ENCODE data around the gene TRIM14. TPM values are rescaled to one million over a fixed set of nuclear protein-coding genes. Genes with fewer than 3 reads are reported as not detected.

TRIM14 gene
- total and polyA plus RNA-seq, 2 of the 4 experiments (the other 2 are of a cell fraction) = 3.0 to 8.5 TPM

- Histone ChIP-seq H4K91ac (ENCODE audit: insufficient read depth, low read depth, low read length) (no peak overlapping the region), H3K9me1 (ENCODE audit: insufficient read depth, low read length) (no peaks in the 10 kb centered on the region), H3K79me1 (ENCODE audit: low read depth in 1 of 2, low read length in 2 of 2) (peaks cover 0 to 2% of the 10 kb centered on the region in 2 experiments; a peak in 1 of 4 replicates), H3K18ac (ENCODE audit: low read depth, low read length) (no peak overlapping the region), H3K56ac (ENCODE audit: extremely low read depth, insufficient read depth, low read length) (no peak overlapping the region), H3K9me3 (ENCODE audit: control insufficient read depth, insufficient read depth, low read length) (no peaks in the 10 kb centered on the region), H4K20me1 (ENCODE audit: insufficient read depth, low read length) (0 out of 2 replicates have a peak, but pooled peaks cover 1% of the 10 kb centered on the region), H2AK9ac (replicated peaks; ENCODE audit: low read depth, low read length, poor library complexity) (no peak overlapping the region), H3K4me2 (ENCODE audit: low read depth, low read length) (no peak overlapping the region; the same call in 1 of the 2 replicates), H4K8ac (ENCODE audit: low read depth in 2 of 2, low read length in 2 of 2) (no peak overlapping the region), H2AK5ac (ENCODE audit: low read depth, low read length) (no peak overlapping the region), H2BK5ac (ENCODE audit: low read depth, low read length, poor library complexity, severe bottlenecking) (no peak overlapping the region), H3K4me1 (ENCODE audit: control insufficient read depth, insufficient read depth, low read length) (peaks cover 4% of the 10 kb centered on the region), H3K4ac (ENCODE audit: low read depth, low read length) (no peak overlapping the region), H2AFZ (replicated peaks; ENCODE audit: low read length, poor library complexity) (peak overlapping the region; percentile 89), H3K9ac (ENCODE audit: low read depth, low read length) (no peak overlapping the region), H2BK20ac (ENCODE audit: low read depth, low read length) (no peak overlapping the region), H2BK120ac (ENCODE audit: low read depth, low read length) (no peak overlapping the region), H3K14ac (replicated peaks; ENCODE audit: low read depth, low read length) (no peak overlapping the region), H3K27me3 (ENCODE audit: control insufficient read depth, insufficient read depth, low read length) (no peaks in the 10 kb centered on the region), H3K27ac (ENCODE audit: insufficient read depth, low read length) (no peak overlapping the region), H4K5ac (ENCODE audit: low read depth, low read length) (no peak overlapping the region), H3K4me3 (ENCODE audit: insufficient read depth, low read depth, low read length) (peak overlapping the region; percentile 13), H2BK15ac (ENCODE audit: low read depth, low read length) (no peak overlapping the region), H3K23ac (ENCODE audit: low read depth, low read length) (no peak overlapping the region), H3K36me3 (ENCODE audit: control insufficient read depth, insufficient read depth, low read length) (peaks cover 3% of the 10 kb centered on the region)
- TF ChIP-seq BHLHE40 (IDR thresholded peaks at IDR 0.05; ENCODE audit: low read depth, low read length) = peak; percentile 76; the same call in 1 of the 2 replicates
- TF ChIP-seq CHD1 (IDR thresholded peaks at IDR 0.05; ENCODE audit: low read depth, low read length) = no peak
- TF ChIP-seq CEBPB (IDR thresholded peaks at IDR 0.05; ENCODE audit: low read depth, low read length) = no peak
- TF ChIP-seq MAZ (IDR thresholded peaks at IDR 0.05; ENCODE audit: borderline replicate concordance, low read depth, low read length) = no peak
- 28% methylated on average over 64 of the region's 92 CpGs; no CpG with 5 or more reads in 1 of the 2 experiments for WGBS, 2 experiments (ENCODE audit: extremely low coverage in 2 of 2, insufficient read length in 1 of 2)
- no TSS peak for BruUV-seq (replicated peaks)
- ChIA-PET CTCF (interaction anchor here (0.7 kb wide), 1 partner anchor 448 kb away, joined by 3 read pairs; no protein-coding TSS in a partner anchor), POLR2A (ENCODE audit: unreplicated experiment) (no interaction called here)
- intact Hi-C loops (cut with micrococcal nuclease) = no loop called here
- dilution Hi-C loops (cut with HindIII; ENCODE audit: low sequenced_read_pairs, unreplicated experiment) = no loop called here
- ATAC-seq (ENCODE audit: low read depth) (no peak; the same call in 1 of the 2 replicates), DNase-seq (peak; percentile 20)
- in situ Hi-C loops (cut with MboI; ENCODE audit: low sequenced_read_pairs) = no loop called here
Observed at GRCh38 chr9:98087420-98088354, 31.3 kb downstream of the TRIM14 start.

Data from IMR-90 (cell line).